Uterus (tissue), 4 donors: ENCODE results near the gene LRRC55. TPM values are rescaled to one million over a fixed set of nuclear protein-coding genes. Genes with fewer than 3 reads are reported as not detected.

Source experiments
- DNase-seq, 2 donors: peaks; one replicate each; pipeline ENCODE4 v3.0.0-alpha.2; 2019 to 2020
- H3K27ac ChIP-seq, 2 donors: fragments of 200-600 bp; sonication (generic); 1 replicate in 1 of 2; 2 replicates in 1 of 2; pipeline ENCODE4 v1.5.1; 2016 to 2018
- H3K27me3 ChIP-seq, 2 donors: fragments of 200-600 bp; sonication (generic); one replicate each; pipeline ENCODE4 v1.5.1; 2018 to 2019; ENCODE audit warnings: control low read depth in 1 of 2
- H3K36me3 ChIP-seq, 2 donors: fragments of 200-600 bp; sonication (generic); one replicate each; pipeline ENCODE4 v1.5.1; 2019; ENCODE audit warnings: control low read depth in 1 of 2
- H3K4me1 ChIP-seq, 2 donors: fragments of 200-600 bp; sonication (generic); one replicate each; pipeline ENCODE4 v1.5.1; 2018 to 2019; ENCODE audit warnings: control low read depth in 1 of 2
- H3K4me3 ChIP-seq, 2 donors: fragments of 200-600 bp; sonication (generic); 1 replicate in 1 of 2; 2 replicates in 1 of 2; pipeline ENCODE4 v1.5.1; 2018 to 2019; ENCODE audit warnings: mild to moderate bottlenecking in 1 of 2
- H3K9me3 ChIP-seq, 2 donors: fragments of 200-600 bp; sonication (generic); one replicate each; pipeline ENCODE4 v1.5.1; 2019; ENCODE audit warnings: control low read depth in 1 of 2
- CTCF ChIP-seq, 4 experiments: fragments of 200-600 bp in 2 of 4; fragments of 450-650 bp in 2 of 4; sonication (generic) in 2 of 4; IDR thresholded peaks; one replicate each; pipeline ENCODE4 v1.5.1; 2016 to 2019; ENCODE audit warnings: antibody characterized with exemption in 4 of 4, mild to moderate bottlenecking in 2 of 4, moderate library complexity in 1 of 4
- POLR2A ChIP-seq, 2 donors: fragments of 450-650 bp; IDR thresholded peaks; one replicate each; pipeline ENCODE4 v1.6.1; 2016; ENCODE audit warnings: antibody characterized with exemption in 2 of 2, mild to moderate bottlenecking in 1 of 2, moderate library complexity in 1 of 2
- intact Hi-C: fragments of 100-400 bp; cut with DNase I; formaldehyde crosslinking; loops from one replicate; pipeline ENCODE4 v1.15.1; 2023; ENCODE audit warnings: low total_unique reads
- total RNA-seq, 4 donors: library from RNA; depleted of rRNA in 3 of 4; stranded (reverse); fragments of >200 nt in 3 of 4; gene quantifications; one replicate each; pipeline versions ENCODE4 v1.1.0 to v1.2.4, GENCODE V29; 2014 to 2023
- donor health status: DM: yes; HTN: yes; CAD: no.

Gene LRRC55
- total RNA-seq, 4 donors from 2014 or later, result 0.26 to 2.1 TPM; not detected in 2

- Histone ChIP-seq H3K4me3 (no peak overlapping the region), H3K9me3 (no peaks in the 10 kb centered on the region), H3K36me3 (no peaks in the 10 kb centered on the region), H3K4me1 (no peaks in the 10 kb centered on the region), H3K27me3 (no peaks in the 10 kb centered on the region), H3K27ac (no peak overlapping the region)
- intact Hi-C loops, result no loop called here
- no peak for DNase-seq
- TF ChIP-seq CTCF (IDR thresholded peaks at IDR 0.05), result no peak
- no peak for TF ChIP-seq POLR2A (IDR thresholded peaks at IDR 0.05)
Measured at GRCh38 chr11:57205041-57205641, 23.4 kb downstream of the LRRC55 start.

GRCh38 chr11:57207168-57207567 is 25.4 kb downstream of the LRRC55 start:
- Histone ChIP-seq H3K9me3 (no peaks in the 10 kb centered on the region), H3K4me3 (no peak overlapping the region), H3K4me1 (no peaks in the 10 kb centered on the region), H3K27me3 (no peaks in the 10 kb centered on the region), H3K36me3 (no peaks in the 10 kb centered on the region), H3K27ac (no peak overlapping the region)
- no peak for DNase-seq
- TF ChIP-seq POLR2A (IDR thresholded peaks at IDR 0.05) (no peak), CTCF (IDR thresholded peaks at IDR 0.05) (no peak)
- intact Hi-C loops, result no loop called here

GRCh38 chr11:57210781-57211180 is 29.0 kb downstream of the LRRC55 start:
- TF ChIP-seq CTCF (IDR thresholded peaks at IDR 0.05) (no peak), POLR2A (IDR thresholded peaks at IDR 0.05) (no peak)
- peak in 1 of 2 donors; percentile 28 for DNase-seq
- no peaks in the 10 kb centered on the region for H3K9me3 ChIP-seq
- no peak overlapping the region for H3K27ac ChIP-seq
- no peak overlapping the region for H3K4me3 ChIP-seq
- no peaks in the 10 kb centered on the region for H3K4me1 ChIP-seq
- intact Hi-C loops, result no loop called here
- H3K27me3 ChIP-seq, result no peaks in the 10 kb centered on the region
- H3K36me3 ChIP-seq, result no peaks in the 10 kb centered on the region

GRCh38 chr11:57213342-57214097 is 31.8 kb downstream of the LRRC55 start:
- Histone ChIP-seq H3K36me3 (no peaks in the 10 kb centered on the region), H3K27me3 (no peaks in the 10 kb centered on the region), H3K27ac (peak overlapping the region; percentile 46 to 73), H3K9me3 (no peaks in the 10 kb centered on the region), H3K4me1 (no peaks in the 10 kb centered on the region), H3K4me3 (no peak overlapping the region)
- intact Hi-C loops, result no loop called here
- TF ChIP-seq POLR2A (IDR thresholded peaks at IDR 0.05), result no peak
- no peak for TF ChIP-seq CTCF (IDR thresholded peaks at IDR 0.05)
- DNase-seq, result no peak

- H3K27ac ChIP-seq, result peak overlapping the region; percentile 46 to 73
- TF ChIP-seq CTCF (IDR thresholded peaks at IDR 0.05) (no peak), POLR2A (IDR thresholded peaks at IDR 0.05) (no peak)
- no peaks in the 10 kb centered on the region for H3K9me3 ChIP-seq
- no peak for DNase-seq
- H3K4me1 ChIP-seq, result no peaks in the 10 kb centered on the region
- no peaks in the 10 kb centered on the region for H3K36me3 ChIP-seq
- intact Hi-C loops, result no loop called here
- H3K4me3 ChIP-seq, result no peak overlapping the region
- H3K27me3 ChIP-seq, result no peaks in the 10 kb centered on the region
Measured at GRCh38 chr11:57214098-57214417, 32.3 kb downstream of the LRRC55 start.
